GM12875 (cell line): ENCODE measurements around the gene CCDC152.

Experiments
- H3K4me3 ChIP-seq: one replicate; pipeline ENCODE4 v1.5.1; 2011; ENCODE audit warnings: low read depth, low read length, control low read depth
- CTCF ChIP-seq: IDR thresholded peaks from 2 replicates; pipeline ENCODE4 v1.5.1; 2011; ENCODE audit warnings: low read depth, mild to moderate bottlenecking, control low read depth, inconsistent platforms, low read length, moderate library complexity, borderline replicate concordance; ENCODE audit not compliant: insufficient read depth

Gene CCDC152

GRCh38 chr5:42826757-42827515 is 70.3 kb downstream of the CCDC152 start:
- H3K4me3 ChIP-seq = no peak overlapping the region
- no peak for TF ChIP-seq CTCF

DNA sequence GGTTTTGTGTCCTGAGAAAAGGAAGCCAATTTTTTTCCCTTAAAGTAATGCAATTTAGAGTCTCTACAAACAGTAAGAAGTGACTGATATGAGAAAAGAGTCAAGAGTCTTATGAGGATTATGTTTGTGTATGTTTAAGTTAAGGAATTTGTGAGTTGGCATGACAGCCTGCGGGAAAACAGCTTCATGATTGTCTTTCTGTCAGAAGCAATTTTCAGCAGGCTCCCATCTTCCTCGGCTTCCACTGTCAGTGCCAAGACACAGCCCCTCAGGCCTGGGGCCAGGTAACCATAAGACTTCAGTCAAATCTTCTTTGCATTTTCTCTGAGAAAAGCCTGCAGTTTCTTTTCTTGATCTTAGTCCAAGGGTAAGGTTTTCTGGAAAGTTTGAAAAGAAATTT is 72.1 kb downstream of the CCDC152 start:
- H3K4me3 ChIP-seq = no peak overlapping the region
- no peak for TF ChIP-seq CTCF

DNA sequence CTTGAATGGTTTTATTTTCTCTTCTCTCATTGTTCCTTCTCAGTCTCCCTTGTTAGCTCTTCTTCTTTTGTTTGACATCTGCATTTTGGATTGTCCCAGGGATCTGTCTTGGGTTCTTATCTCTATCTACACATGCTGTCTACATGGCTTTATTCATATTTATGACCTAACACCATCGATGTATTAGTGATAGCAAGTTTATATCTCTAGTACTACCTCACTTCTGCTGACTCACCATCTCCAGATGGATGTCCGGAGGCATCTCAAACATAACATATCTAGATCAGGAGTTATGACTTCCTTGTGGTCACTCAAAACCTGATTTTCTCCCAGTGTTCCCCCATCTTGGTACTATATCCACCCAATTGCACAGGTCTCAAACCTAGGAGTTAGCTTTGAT is 74.3 kb downstream of the CCDC152 start:
- no peak overlapping the region for H3K4me3 ChIP-seq
- no peak for TF ChIP-seq CTCF

DNA sequence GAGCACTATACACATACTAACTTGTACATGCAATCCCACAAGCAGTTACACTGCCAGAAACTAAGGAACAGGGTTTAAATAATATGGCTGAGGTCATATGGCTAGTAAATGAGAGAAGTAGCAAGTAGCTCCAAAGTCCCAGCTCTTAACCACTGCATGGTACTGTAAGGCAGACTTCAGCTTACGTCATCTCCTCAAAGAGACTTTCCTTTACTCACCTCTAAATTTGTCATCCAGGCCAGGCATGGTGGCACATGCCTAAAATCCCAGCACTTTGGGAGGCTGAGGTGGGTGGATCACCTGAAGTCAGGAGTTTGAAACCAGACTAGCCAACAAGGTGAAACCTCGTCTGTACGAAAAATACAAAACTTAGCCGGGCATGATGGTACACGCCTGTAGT is 75.4 kb downstream of the CCDC152 start:
- H3K4me3 ChIP-seq = no peak overlapping the region
- TF ChIP-seq CTCF = no peak

DNA sequence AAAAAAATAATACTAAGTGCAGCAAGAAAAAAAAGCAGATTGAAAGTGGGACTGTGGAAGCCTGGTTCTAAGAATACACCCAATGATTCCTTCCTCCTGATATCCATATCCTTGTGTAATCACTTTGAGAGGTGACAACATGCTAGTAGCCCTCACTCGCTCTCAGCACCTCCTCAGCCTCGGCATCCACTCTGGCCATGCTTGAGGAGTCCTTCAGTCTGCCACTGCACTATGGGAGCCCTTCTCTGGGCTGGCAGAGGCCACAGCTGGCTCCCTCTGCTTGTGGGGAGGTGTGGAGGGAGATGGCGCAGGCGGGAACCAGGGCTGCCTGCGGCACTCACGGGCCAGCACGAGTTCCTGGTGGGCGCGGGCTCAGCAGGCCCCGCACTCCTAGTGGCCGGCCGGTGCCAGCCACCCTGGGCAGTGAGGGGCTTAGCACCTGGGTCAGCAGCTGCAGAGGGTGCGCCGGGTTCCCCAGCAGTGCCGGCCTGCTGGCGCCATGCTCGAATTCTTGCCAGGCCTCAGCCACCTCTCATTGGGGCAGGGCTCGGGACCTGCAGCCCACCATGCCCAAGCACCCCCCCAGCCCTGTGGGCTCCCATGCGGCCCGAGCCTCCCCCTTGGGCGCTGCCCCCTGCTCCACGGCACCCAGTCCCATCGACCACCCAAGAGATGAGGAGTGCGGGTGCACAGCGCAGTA is 79.6 kb downstream of the CCDC152 start:
- TF ChIP-seq CTCF = no peak
- H3K4me3 ChIP-seq = no peak overlapping the region

GRCh38 chr5:42837601-42838000 is 81.0 kb downstream of the CCDC152 start:
- no peak overlapping the region for H3K4me3 ChIP-seq
- TF ChIP-seq CTCF = no peak

DNA sequence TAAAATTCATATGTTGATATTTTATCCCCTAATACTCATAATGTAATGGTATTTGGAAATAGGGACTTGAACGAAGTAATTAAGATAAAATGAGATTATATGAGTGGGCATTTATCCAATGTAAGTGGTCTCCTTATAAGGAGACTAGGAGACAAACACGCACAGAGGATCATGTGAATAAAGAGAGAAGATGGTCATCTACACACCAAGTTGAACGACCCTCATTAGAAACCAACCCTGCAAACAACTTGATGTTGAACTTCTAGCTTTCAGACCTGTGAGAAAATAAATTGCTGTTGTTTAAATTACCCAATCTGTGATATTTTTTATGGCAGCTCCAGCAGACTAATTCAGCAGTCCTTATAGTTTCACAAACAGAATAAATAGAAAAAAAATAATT is 82.6 kb downstream of the CCDC152 start:
- TF ChIP-seq CTCF = no peak
- no peak overlapping the region for H3K4me3 ChIP-seq
